OCI-LY7 (cell line): ENCODE measurements around the gene TOP2A. TPM values are rescaled to one million over a fixed set of nuclear protein-coding genes. Genes with fewer than 3 reads are reported as not detected.
A peak's percentile ranks its signal among the peaks of the same experiment; 100 is the strongest.

ENCODE experiments used
- BruUV-seq: library from RNA; stranded (reverse); fragments of 400-500 nt; replicated peaks from 2 replicates; lab custom pipeline; 2021; lab: Mats Ljungman, UMichigan
- CTCF ChIA-PET: fragments of 300-600 bp; sonication (Branson Sonifier 250); formaldehyde crosslinking; loops from one replicate; lab custom pipeline; 2022; ENCODE audit warnings: antibody characterized with exemption; ENCODE audit not compliant: unreplicated experiment; lab: Charles Lee
- POLR2A ChIA-PET: fragments of 300-600 bp; sonication (Branson Sonifier 250); formaldehyde crosslinking; loops from one replicate; lab custom pipeline; 2022; ENCODE audit warnings: antibody characterized with exemption; lab: Charles Lee
- DNase-seq: peaks from one replicate; pipeline ENCODE4 v3.0.0-alpha.2; 2015; ENCODE audit warnings: low spot score
- H2AFZ ChIP-seq: fragments of 200-600 bp; sonication (generic), shearing (Covaris generic); 2 replicates; pipeline ENCODE4 v1.6.1; 2014; ENCODE audit warnings: mild to moderate bottlenecking, antibody characterized with exemption, low read length, moderate library complexity
- H3K27ac ChIP-seq: fragments of 200-600 bp; sonication (generic); 2 replicates; pipeline ENCODE4 v1.5.1; 2014; ENCODE audit warnings: mixed run types, low read depth, mild to moderate bottlenecking, moderate library complexity, low read length, inconsistent platforms; ENCODE audit not compliant: poor library complexity, severe bottlenecking
- H3K36me3 ChIP-seq: fragments of 200-600 bp; sonication (generic); 2 replicates; pipeline ENCODE4 v1.6.1; 2014; ENCODE audit warnings: mild to moderate bottlenecking, antibody characterized with exemption, low read length, moderate library complexity, mixed read lengths; ENCODE audit not compliant: insufficient read depth
- H3K4me1 ChIP-seq: fragments of 200-600 bp; sonication (generic); 2 replicates; pipeline ENCODE4 v1.5.1; 2014; ENCODE audit warnings: mild to moderate bottlenecking, low read length; ENCODE audit not compliant: insufficient read depth, poor library complexity, severe bottlenecking
- H3K4me2 ChIP-seq: fragments of 200-600 bp; sonication (generic); 2 replicates; pipeline ENCODE4 v1.6.1; 2014; ENCODE audit warnings: mild to moderate bottlenecking, low read length
- H3K4me3 ChIP-seq: fragments of 200-600 bp; sonication (generic); 2 replicates; pipeline ENCODE4 v1.5.1; 2014; ENCODE audit warnings: mild to moderate bottlenecking, low read depth, low read length; ENCODE audit not compliant: poor library complexity, severe bottlenecking
- H3K79me2 ChIP-seq: fragments of 200-600 bp; sonication (generic); 2 replicates; pipeline ENCODE4 v1.6.1; 2016; ENCODE audit warnings: low read depth, mild to moderate bottlenecking, low read length, moderate library complexity, mixed read lengths; ENCODE audit not compliant: insufficient read depth
- H3K9me2 ChIP-seq: fragments of 200-600 bp; sonication (generic); 2 replicates; pipeline ENCODE4 v1.6.1; 2016; ENCODE audit warnings: mild to moderate bottlenecking, low read length, mixed read lengths; ENCODE audit not compliant: insufficient read depth
- H3K9me3 ChIP-seq: fragments of 200-600 bp; sonication (generic); 2 replicates; pipeline ENCODE4 v1.6.1; 2014; ENCODE audit warnings: mild to moderate bottlenecking, mixed run types, low read length, mixed read lengths
- H4K20me1 ChIP-seq: fragments of 200-600 bp; sonication (generic); 2 replicates; pipeline ENCODE4 v1.6.1; 2014; ENCODE audit warnings: mild to moderate bottlenecking, antibody characterized with exemption, low read length, moderate library complexity, mixed read lengths; ENCODE audit not compliant: insufficient read depth
- CTCF ChIP-seq: fragments of 200-600 bp; sonication (generic); conservative IDR thresholded peaks from 2 replicates; pipeline ENCODE4 v1.5.1; 2014; ENCODE audit warnings: mild to moderate bottlenecking, antibody characterized with exemption, low read length, moderate library complexity, mixed read lengths
- EZH2phosphoT487 ChIP-seq: fragments of 200-600 bp; sonication (generic); IDR thresholded peaks from 2 replicates; pipeline ENCODE4 v1.6.1; 2018; ENCODE audit warnings: low read depth, borderline replicate concordance, mild to moderate bottlenecking, mixed run types, antibody characterized with exemption, low read length, moderate library complexity, mixed read lengths
- intact Hi-C: fragments of 100-400 bp; cut with micrococcal nuclease; formaldehyde crosslinking; loops from one replicate; pipeline ENCODE4 v1.10.0; 2022; ENCODE audit not compliant: unreplicated experiment
- total RNA-seq, 2 experiments: library from RNA; depleted of rRNA in 1 of 2; stranded (reverse); fragments of >200 nt in 1 of 2; shearing (Covaris generic) in 1 of 2; gene quantifications; 2 replicates each; pipeline ENCODE4 v1.2.3, GENCODE V29; 2014 to 2022

TOP2A gene
- total RNA-seq, 2 experiments from 2014 or later = 293 to 340 TPM

GRCh38 chr17:40355804-40356758 lies 61.6 kb downstream of the TOP2A start:
- H3K36me3 ChIP-seq = no peaks in the 10 kb centered on the region
- ChIA-PET CTCF (interaction anchor here (0.6 kb wide), 1 partner anchor 116 kb away, joined by 6 read pairs; no protein-coding TSS in a partner anchor), POLR2A (interaction anchor here (0.5 kb wide), 1 partner anchor 182 kb away, joined by 4 read pairs; no protein-coding TSS in a partner anchor)
- H3K4me1 ChIP-seq = peaks cover 8% of the 10 kb centered on the region
- BruUV-seq = no TSS peak
- no peak for DNase-seq
- no peak overlapping the region for H3K4me2 ChIP-seq
- no peaks in the 10 kb centered on the region for H3K9me3 ChIP-seq
- H3K27ac ChIP-seq = no peak overlapping the region
- H3K9me2 ChIP-seq = no peaks in the 10 kb centered on the region
- H3K79me2 ChIP-seq = no peaks in the 10 kb centered on the region
- H2AFZ ChIP-seq = no peak overlapping the region
- no peaks in the 10 kb centered on the region for H4K20me1 ChIP-seq
- no peak for TF ChIP-seq EZH2phosphoT487
- TF ChIP-seq CTCF = no peak
- intact Hi-C loops = loop anchor here (1.0 to 5.0 kb wide), 4 partner anchors 53 to 154 kb away; partner anchors contain the start of genes IGFBP4 and TOP2A
- H3K4me3 ChIP-seq = no peak overlapping the region

- Histone ChIP-seq H3K4me1 (peaks cover 8% of the 10 kb centered on the region), H3K4me2 (no peak overlapping the region), H3K9me2 (no peaks in the 10 kb centered on the region), H3K4me3 (no peak overlapping the region), H3K79me2 (no peaks in the 10 kb centered on the region), H3K27ac (no peak overlapping the region), H3K9me3 (no peaks in the 10 kb centered on the region), H3K36me3 (no peaks in the 10 kb centered on the region), H4K20me1 (no peaks in the 10 kb centered on the region), H2AFZ (no peak overlapping the region)
- peak; percentile 69 for DNase-seq
- POLR2A ChIA-PET = no interaction called here
- intact Hi-C loops = loop anchor here (1.0 to 5.0 kb wide), 4 partner anchors 52 to 153 kb away; partner anchors contain the start of genes IGFBP4 and TOP2A
- CTCF ChIA-PET = interaction anchor here (1.0 to 1.4 kb wide), 2 partner anchors 14 to 48 kb away, joined by 3 to 4 read pairs; no protein-coding TSS in a partner anchor
- TF ChIP-seq EZH2phosphoT487 = no peak
- TF ChIP-seq CTCF = peak; percentile 97
- no TSS peak for BruUV-seq
Measured at GRCh38 chr17:40355123-40355803, 62.4 kb downstream of the TOP2A start.
